ENCODE results near the gene LIN7A. TPM values are rescaled to one million over a fixed set of nuclear protein-coding genes. Genes with fewer than 3 reads are reported as not detected.

The LIN7A gene
- total and polyA plus RNA-seq, 2 of the 8 experiments (the other 6 are each of a cell fraction or from before 2014, with no cell fraction given): 5.8 to 22.0 TPM

DNA sequence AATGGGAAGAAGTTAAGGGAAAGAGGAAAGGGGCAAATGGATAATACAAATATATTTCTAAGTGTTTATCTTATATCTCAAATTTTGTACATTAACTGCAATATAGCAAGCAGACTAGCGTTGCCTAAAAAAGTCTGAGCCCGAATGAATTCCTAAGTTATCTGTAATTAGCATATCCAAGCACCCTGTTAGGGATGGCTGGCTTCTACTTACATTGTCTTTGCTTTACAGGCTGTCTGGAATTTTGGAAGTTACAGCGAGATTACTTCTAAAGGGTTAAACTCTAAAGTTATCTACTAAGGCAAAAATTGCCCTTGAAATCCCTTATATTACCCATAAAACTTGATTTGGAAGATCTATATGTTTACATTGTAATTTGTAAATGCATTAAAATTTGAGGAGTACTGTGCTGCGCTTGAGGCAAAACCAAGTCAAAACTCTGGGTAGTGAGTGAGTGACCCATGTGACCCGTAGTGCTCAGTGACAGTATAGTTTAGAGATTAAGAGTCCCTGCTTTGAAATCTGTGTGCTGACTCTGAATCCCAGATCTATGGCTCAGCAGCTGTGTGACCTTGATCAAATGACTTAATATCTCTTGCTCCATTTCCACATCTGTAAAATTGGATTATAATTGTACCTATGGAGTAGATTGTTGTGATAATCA is 17.3 kb upstream of the LIN7A start (continued):
- TF ChIP-seq RXRA (IDR thresholded peaks at IDR 0.05; ENCODE audit: insufficient read depth, low read depth, low read length) (no peak), ATF3 (IDR thresholded peaks at IDR 0.05; ENCODE audit: insufficient read depth, low read depth, low read length) (no peak), GTF2F1 (IDR thresholded peaks at IDR 0.05; ENCODE audit: borderline replicate concordance, low read depth, low read length) (no peak)
- TF ChIP-seq, protein P1, sequence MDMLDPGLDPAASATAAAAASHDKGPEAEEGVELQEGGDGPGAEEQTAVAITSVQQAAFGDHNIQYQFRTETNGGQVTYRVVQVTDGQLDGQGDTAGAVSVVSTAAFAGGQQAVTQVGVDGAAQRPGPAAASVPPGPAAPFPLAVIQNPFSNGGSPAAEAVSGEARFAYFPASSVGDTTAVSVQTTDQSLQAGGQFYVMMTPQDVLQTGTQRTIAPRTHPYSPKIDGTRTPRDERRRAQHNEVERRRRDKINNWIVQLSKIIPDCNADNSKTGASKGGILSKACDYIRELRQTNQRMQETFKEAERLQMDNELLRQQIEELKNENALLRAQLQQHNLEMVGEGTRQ (IDR thresholded peaks at IDR 0.05; ENCODE audit: low read length): no peak
